Measurements from ENCODE around the gene NFIB. TPM values are rescaled to one million over a fixed set of nuclear protein-coding genes. Genes with fewer than 3 reads are reported as not detected.

The NFIB gene
- total RNA-seq, 1 experiment from 2014 or later: 12.5 TPM

DNA sequence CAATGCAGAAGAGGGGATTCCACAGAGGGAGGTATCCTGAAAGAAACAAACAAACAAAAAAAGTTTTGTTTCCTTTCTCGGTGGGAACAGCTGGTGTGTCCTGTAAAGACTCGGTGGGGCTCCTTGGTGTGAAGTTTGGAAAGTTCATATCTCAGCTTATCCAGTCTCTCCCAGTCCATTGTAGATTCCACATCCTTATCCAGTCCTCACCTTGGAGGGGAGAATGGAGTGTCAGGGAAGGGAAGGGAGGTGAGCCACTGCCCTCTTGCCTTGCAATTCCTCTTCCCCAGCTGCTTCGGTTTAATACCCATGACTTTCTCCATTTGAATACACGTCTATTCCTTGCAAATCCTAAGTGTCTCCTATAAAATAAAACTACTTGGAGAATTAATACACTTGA, 234.5 kb downstream of the NFIB start (continued):
- TF ChIP-seq, protein P1, sequence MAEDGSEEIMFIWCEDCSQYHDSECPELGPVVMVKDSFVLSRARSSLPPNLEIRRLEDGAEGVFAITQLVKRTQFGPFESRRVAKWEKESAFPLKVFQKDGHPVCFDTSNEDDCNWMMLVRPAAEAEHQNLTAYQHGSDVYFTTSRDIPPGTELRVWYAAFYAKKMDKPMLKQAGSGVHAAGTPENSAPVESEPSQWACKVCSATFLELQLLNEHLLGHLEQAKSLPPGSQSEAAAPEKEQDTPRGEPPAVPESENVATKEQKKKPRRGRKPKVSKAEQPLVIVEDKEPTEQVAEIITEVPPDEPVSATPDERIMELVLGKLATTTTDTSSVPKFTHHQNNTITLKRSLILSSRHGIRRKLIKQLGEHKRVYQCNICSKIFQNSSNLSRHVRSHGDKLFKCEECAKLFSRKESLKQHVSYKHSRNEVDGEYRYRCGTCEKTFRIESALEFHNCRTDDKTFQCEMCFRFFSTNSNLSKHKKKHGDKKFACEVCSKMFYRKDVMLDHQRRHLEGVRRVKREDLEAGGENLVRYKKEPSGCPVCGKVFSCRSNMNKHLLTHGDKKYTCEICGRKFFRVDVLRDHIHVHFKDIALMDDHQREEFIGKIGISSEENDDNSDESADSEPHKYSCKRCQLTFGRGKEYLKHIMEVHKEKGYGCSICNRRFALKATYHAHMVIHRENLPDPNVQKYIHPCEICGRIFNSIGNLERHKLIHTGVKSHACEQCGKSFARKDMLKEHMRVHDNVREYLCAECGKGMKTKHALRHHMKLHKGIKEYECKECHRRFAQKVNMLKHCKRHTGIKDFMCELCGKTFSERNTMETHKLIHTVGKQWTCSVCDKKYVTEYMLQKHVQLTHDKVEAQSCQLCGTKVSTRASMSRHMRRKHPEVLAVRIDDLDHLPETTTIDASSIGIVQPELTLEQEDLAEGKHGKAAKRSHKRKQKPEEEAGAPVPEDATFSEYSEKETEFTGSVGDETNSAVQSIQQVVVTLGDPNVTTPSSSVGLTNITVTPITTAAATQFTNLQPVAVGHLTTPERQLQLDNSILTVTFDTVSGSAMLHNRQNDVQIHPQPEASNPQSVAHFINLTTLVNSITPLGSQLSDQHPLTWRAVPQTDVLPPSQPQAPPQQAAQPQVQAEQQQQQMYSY (CRISPR knock-in tag; IDR thresholded peaks at IDR 0.05): no peak
- TF ChIP-seq EMX1 (CRISPR knock-in tag; IDR thresholded peaks at IDR 0.05) (no peak), JAZF1 (CRISPR knock-in tag; IDR thresholded peaks at IDR 0.05) (no peak), NFYB (CRISPR knock-in tag; conservative IDR thresholded peaks at IDR 0.05; ENCODE audit: low read depth) (no peak)
- TF ChIP-seq, protein P2, sequence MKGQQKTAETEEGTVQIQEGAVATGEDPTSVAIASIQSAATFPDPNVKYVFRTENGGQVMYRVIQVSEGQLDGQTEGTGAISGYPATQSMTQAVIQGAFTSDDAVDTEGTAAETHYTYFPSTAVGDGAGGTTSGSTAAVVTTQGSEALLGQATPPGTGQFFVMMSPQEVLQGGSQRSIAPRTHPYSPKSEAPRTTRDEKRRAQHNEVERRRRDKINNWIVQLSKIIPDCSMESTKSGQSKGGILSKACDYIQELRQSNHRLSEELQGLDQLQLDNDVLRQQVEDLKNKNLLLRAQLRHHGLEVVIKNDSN (CRISPR knock-in tag; IDR thresholded peaks at IDR 0.05): no peak

DNA sequence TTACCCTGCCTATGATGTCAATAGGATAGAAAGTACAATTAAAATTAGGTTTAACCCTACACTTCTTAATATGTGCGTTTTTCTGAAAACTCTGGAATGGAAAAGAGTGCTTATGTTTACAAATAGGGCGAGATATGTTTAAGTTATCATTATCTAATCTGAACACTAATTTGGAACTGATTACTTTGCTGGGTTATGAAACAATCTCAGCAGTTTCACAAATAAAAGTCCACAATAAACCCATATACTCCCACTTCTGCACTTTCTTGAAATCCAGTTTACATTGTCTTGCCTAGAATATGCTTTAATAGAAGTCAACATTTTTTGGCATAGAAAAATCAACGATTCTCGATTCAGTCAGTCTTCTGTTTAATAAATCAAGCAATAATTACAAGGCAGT, 236.3 kb downstream of the NFIB start:
- no peaks in the 10 kb centered on the region for H3K36me3 Mint-ChIP-seq

DNA sequence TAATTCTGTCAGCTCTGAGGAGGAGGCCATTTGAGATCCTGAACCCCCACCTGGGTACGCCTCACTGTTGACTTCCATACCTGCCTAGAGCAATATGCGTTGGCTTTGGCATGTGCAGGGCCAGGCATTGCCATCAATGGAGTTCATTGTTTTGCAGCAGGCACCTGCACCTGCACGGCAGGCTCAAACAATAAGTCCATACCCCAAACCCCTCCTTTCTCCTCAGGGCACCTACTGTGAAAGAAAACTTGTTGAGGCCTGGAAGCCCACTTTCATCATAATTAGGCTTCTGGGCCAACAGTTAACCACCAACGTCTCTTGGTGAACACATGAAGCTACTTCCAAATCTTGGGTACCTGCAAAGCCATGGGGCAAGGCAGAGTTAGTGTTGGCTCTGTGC, 238.7 kb downstream of the NFIB start:
- ChIA-PET CTCF (no interaction called here), POLR2A (no interaction called here)
- Mint-ChIP-seq H3K27me3 (ENCODE audit: low read depth) (no peaks in the 10 kb centered on the region), H3K9me3 (peaks cover 5% of the 10 kb centered on the region; the same call in 1 of the 2 replicates), H3K4me3 (no peak overlapping the region), H3K27ac (no peak overlapping the region), H3K36me3 (no peaks in the 10 kb centered on the region), H3K4me1 (peaks cover 22% of the 10 kb centered on the region)
- no peak for TF ChIP-seq JUN (CRISPR knock-in tag; IDR thresholded peaks at IDR 0.05)
- no peak for TF ChIP-seq TP53 (CRISPR knock-in tag; IDR thresholded peaks at IDR 0.05)
- TF ChIP-seq SP1 (CRISPR knock-in tag; conservative IDR thresholded peaks at IDR 0.05): no peak
- TF ChIP-seq MXD4 (CRISPR knock-in tag; IDR thresholded peaks at IDR 0.05; ENCODE audit: borderline replicate concordance): no peak
- TF ChIP-seq TCF7 (CRISPR knock-in tag; IDR thresholded peaks at IDR 0.05; ENCODE audit: low read depth): no peak
- no peak for TF ChIP-seq CREB1 (CRISPR knock-in tag; IDR thresholded peaks at IDR 0.05)
- TF ChIP-seq, protein P3, sequence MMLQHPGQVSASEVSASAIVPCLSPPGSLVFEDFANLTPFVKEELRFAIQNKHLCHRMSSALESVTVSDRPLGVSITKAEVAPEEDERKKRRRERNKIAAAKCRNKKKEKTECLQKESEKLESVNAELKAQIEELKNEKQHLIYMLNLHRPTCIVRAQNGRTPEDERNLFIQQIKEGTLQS (CRISPR knock-in tag; conservative IDR thresholded peaks at IDR 0.05): no peak
- no peak for DNase-seq (ENCODE audit: low spot score)
- no peak for ATAC-seq

More for the DNA sequence above, 236.3 kb downstream of the NFIB start:
- no peaks in the 10 kb centered on the region for H3K27me3 Mint-ChIP-seq (ENCODE audit: low read depth)
- H3K4me3 Mint-ChIP-seq: no peak overlapping the region
- no peaks in the 10 kb centered on the region; the same call in 1 of the 2 replicates for H3K9me3 Mint-ChIP-seq
- H3K27ac Mint-ChIP-seq: no peak overlapping the region
- no peak for ATAC-seq
- DNase-seq (ENCODE audit: low spot score): no peak
- ChIA-PET CTCF (no interaction called here), POLR2A (no interaction called here)
- TF ChIP-seq, protein P3 (CRISPR knock-in tag; conservative IDR thresholded peaks at IDR 0.05): no peak
- peaks cover 33% of the 10 kb centered on the region for H3K4me1 Mint-ChIP-seq

DNA sequence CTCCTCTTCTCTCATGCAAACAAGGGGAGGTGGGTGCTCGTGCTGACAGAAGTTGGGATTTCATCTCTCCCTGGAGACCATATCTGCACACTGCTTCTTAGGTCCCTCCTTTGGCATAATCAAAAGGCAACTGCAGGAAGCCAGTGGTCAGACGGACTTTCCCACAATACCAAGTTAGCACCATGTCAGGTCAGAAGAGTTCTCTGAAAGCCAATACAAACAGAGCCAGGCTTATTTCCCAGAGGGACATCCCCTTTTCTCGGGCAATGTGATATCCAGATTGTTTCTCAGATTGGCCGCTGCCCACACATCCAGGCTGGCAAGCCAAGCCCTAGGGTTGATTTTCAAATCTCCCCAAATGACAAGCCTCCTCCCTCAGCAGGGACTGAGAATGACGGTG, 241.1 kb downstream of the NFIB start:
- DNase-seq (ENCODE audit: low spot score) (no peak), ATAC-seq (no peak)
- no peaks in the 10 kb centered on the region for H3K36me3 Mint-ChIP-seq
- H3K9me3 Mint-ChIP-seq: peaks cover 5% of the 10 kb centered on the region; the same call in 1 of the 2 replicates
- peaks cover 6% of the 10 kb centered on the region for H3K4me1 Mint-ChIP-seq
- POLR2A ChIA-PET: no interaction called here
- no peak overlapping the region for H3K27ac Mint-ChIP-seq
- H3K4me3 Mint-ChIP-seq: no peak overlapping the region
- CTCF ChIA-PET: no interaction called here
- no peak for TF ChIP-seq ZNF423 (CRISPR knock-in tag; IDR thresholded peaks at IDR 0.05)
- TF ChIP-seq, protein P4, sequence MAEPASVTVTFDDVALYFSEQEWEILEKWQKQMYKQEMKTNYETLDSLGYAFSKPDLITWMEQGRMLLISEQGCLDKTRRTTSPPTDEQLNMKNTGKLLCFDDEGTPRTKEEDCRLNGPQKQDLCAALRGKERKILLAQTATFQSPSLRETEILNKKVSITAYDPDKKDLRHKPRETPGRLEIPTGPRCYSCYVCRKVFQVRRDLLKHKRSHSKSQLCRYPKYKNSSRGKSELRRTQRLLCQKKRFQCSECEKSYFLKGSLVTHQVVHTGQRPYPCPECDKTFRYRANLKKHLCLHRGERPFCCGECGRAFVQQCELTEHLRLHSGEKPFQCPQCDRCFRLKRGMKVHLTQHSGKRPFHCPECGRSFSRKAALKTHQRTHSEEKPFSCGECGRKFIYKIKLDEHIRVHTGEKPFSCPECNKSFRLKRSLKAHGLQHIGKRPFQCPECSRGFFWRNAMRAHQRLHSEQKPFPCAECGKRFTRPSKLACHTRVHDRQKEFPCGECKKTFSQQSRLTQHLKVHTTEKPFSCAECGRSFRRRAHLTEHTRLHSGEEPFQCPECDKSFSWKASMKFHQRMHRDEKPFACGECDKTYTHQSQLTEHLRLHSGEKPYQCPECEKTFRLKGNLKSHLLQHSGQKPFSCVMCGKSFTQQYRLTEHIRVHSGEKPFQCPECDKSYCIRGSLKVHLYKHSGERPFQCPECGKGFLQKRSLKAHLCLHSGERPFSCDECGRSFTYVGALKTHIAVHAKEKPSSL (CRISPR knock-in tag; conservative IDR thresholded peaks at IDR 0.05): no peak
- H3K27me3 Mint-ChIP-seq (ENCODE audit: low read depth): no peaks in the 10 kb centered on the region
